H9 (cell line): ENCODE data around the gene RUFY2. TPM values are rescaled to one million over a fixed set of nuclear protein-coding genes. Genes with fewer than 3 reads are reported as not detected.

Experiments used
- DNase-seq: peaks from one replicate; pipeline ENCODE4 v3.0.0-alpha.2; 2017
- H2AFZ ChIP-seq: one replicate; pipeline ENCODE4 v1.6.1; 2013; ENCODE audit warnings: mild to moderate bottlenecking, low read length, control low read depth, moderate library complexity
- H2AK5ac ChIP-seq: 2 replicates; pipeline ENCODE4 v1.6.1; 2013; ENCODE audit warnings: low read length, control low read depth, mixed read lengths; ENCODE audit not compliant: insufficient read length
- H2BK120ac ChIP-seq: one replicate; pipeline ENCODE4 v1.6.1; 2013; ENCODE audit warnings: low read depth, mild to moderate bottlenecking, low read length, control low read depth, inconsistent platforms; ENCODE audit not compliant: poor library complexity, severe bottlenecking
- H2BK12ac ChIP-seq: 2 replicates; pipeline ENCODE4 v1.6.1; 2013; ENCODE audit warnings: low read length, control low read depth, mixed read lengths, low read depth; ENCODE audit not compliant: insufficient read length
- H2BK15ac ChIP-seq: 2 replicates; pipeline ENCODE4 v1.6.1; 2013; ENCODE audit warnings: low read depth, low read length, control low read depth
- H2BK20ac ChIP-seq: one replicate; pipeline ENCODE4 v1.6.1; 2013; ENCODE audit warnings: low read depth, mild to moderate bottlenecking, low read length, control low read depth, inconsistent platforms; ENCODE audit not compliant: poor library complexity, severe bottlenecking
- H2BK5ac ChIP-seq: 2 replicates; pipeline ENCODE4 v1.6.1; 2013; ENCODE audit warnings: low read length, control low read depth, mixed read lengths; ENCODE audit not compliant: insufficient read length
- H3K14ac ChIP-seq: 2 replicates; pipeline ENCODE4 v1.6.1; 2013; ENCODE audit warnings: low read length, control low read depth; ENCODE audit not compliant: insufficient read depth
- H3K18ac ChIP-seq: 2 replicates; pipeline ENCODE4 v1.6.1; 2013; ENCODE audit warnings: low read depth, mild to moderate bottlenecking, mixed read lengths, low read length, control low read depth; ENCODE audit not compliant: insufficient read length
- H3K23ac ChIP-seq: 2 replicates; pipeline ENCODE4 v1.6.1; 2013; ENCODE audit warnings: low read length, control low read depth, mixed read lengths, low read depth; ENCODE audit not compliant: insufficient read length
- H3K23me2 ChIP-seq: 2 replicates; pipeline ENCODE4 v1.6.1; 2013; ENCODE audit warnings: low read depth, mild to moderate bottlenecking, mixed read lengths, low read length, control low read depth; ENCODE audit not compliant: insufficient read length, poor library complexity, severe bottlenecking
- H3K27ac ChIP-seq: 2 replicates; pipeline ENCODE4 v1.5.1; 2013; ENCODE audit warnings: low read length, control low read depth, mixed read lengths, low read depth; ENCODE audit not compliant: insufficient read length
- H3K27me3 ChIP-seq: 2 replicates; pipeline ENCODE4 v1.6.1; 2013; ENCODE audit warnings: low read length, control low read depth, inconsistent platforms; ENCODE audit not compliant: insufficient read depth
- H3K4ac ChIP-seq: 2 replicates; pipeline ENCODE4 v1.6.1; 2013; ENCODE audit warnings: low read depth, mild to moderate bottlenecking, control low read depth, inconsistent platforms, low read length, moderate library complexity
- H3K4me1 ChIP-seq: 2 replicates; pipeline ENCODE4 v1.6.1; 2013; ENCODE audit warnings: low read length, control low read depth, inconsistent platforms; ENCODE audit not compliant: insufficient read depth
- H3K4me2 ChIP-seq: 2 replicates; pipeline ENCODE4 v1.6.1; 2013; ENCODE audit warnings: low read length, control low read depth, mixed read lengths; ENCODE audit not compliant: insufficient read length, insufficient read depth
- H3K56ac ChIP-seq: 2 replicates; pipeline ENCODE4 v1.6.1; 2013; ENCODE audit warnings: low read depth, mild to moderate bottlenecking, mixed read lengths, low read length, control low read depth; ENCODE audit not compliant: insufficient read length
- H3K79me1 ChIP-seq: 2 replicates; pipeline ENCODE4 v1.6.1; 2013; ENCODE audit warnings: low read depth, mild to moderate bottlenecking, moderate library complexity, low read length, control low read depth, inconsistent platforms; ENCODE audit not compliant: insufficient read depth, poor library complexity, severe bottlenecking
- H3K79me2 ChIP-seq: 2 replicates; pipeline ENCODE4 v1.6.1; 2013; ENCODE audit warnings: low read length, control low read depth, inconsistent platforms; ENCODE audit not compliant: insufficient read depth
- H3K9ac ChIP-seq: 2 replicates; pipeline ENCODE4 v1.6.1; 2013; ENCODE audit warnings: low read length, control low read depth, mixed read lengths; ENCODE audit not compliant: insufficient read length; ENCODE audit errors: extremely low read depth
- H3K9me3 ChIP-seq: one replicate; pipeline ENCODE4 v1.6.1; 2013; ENCODE audit warnings: low read depth, low read length, inconsistent platforms; ENCODE audit not compliant: control insufficient read depth
- H3T11ph ChIP-seq: one replicate; pipeline ENCODE4 v1.6.1; 2013; ENCODE audit warnings: mild to moderate bottlenecking, low read length, control low read depth, inconsistent platforms
- H4K20me1 ChIP-seq: one replicate; pipeline ENCODE4 v1.6.1; 2013; ENCODE audit not compliant: control insufficient read depth, insufficient read length, insufficient read depth
- H4K5ac ChIP-seq: 2 replicates; pipeline ENCODE4 v1.6.1; 2013; ENCODE audit warnings: low read depth, mild to moderate bottlenecking, mixed read lengths, low read length, control low read depth; ENCODE audit not compliant: insufficient read length
- H4K8ac ChIP-seq: replicated peaks from 2 replicates; pipeline ENCODE4 v1.6.1; 2013; ENCODE audit warnings: low read length, control low read depth, mixed read lengths, low read depth; ENCODE audit not compliant: insufficient read length
- H4K91ac ChIP-seq: 2 replicates; pipeline ENCODE4 v1.6.1; 2013; ENCODE audit warnings: low read depth, mild to moderate bottlenecking, moderate library complexity, mixed read lengths, low read length, control low read depth; ENCODE audit not compliant: insufficient read length
- H3K27ac Mint-ChIP-seq, 3 experiments: 2 replicates in 2 of 3; 3 replicates in 1 of 3; pipeline ENCODE4 v1.8.0; 2020 to 2021; ENCODE audit warnings: mixed read lengths in 3 of 3, mild to moderate bottlenecking in 1 of 3, moderate library complexity in 1 of 3
- H3K27me3 Mint-ChIP-seq: 2 replicates; pipeline ENCODE4 v1.8.0; 2021; ENCODE audit warnings: low read depth, mild to moderate bottlenecking, moderate library complexity, mixed read lengths
- H3K36me3 Mint-ChIP-seq, 3 experiments: 2 replicates in 2 of 3; 3 replicates in 1 of 3; pipeline ENCODE4 v1.8.0; 2020 to 2021; ENCODE audit warnings: low read depth in 3 of 3, mixed read lengths in 3 of 3; ENCODE audit not compliant: insufficient read depth in 1 of 3
- H3K4me1 Mint-ChIP-seq, 2 experiments: 2 replicates each; pipeline ENCODE4 v1.8.0; 2020; ENCODE audit warnings: mixed read lengths in 2 of 2
- H3K4me3 Mint-ChIP-seq, 2 experiments: 2 replicates in 1 of 2; 3 replicates in 1 of 2; pipeline ENCODE4 v1.8.0; 2020 to 2021; ENCODE audit warnings: mild to moderate bottlenecking in 2 of 2, mixed read lengths in 2 of 2, moderate library complexity in 1 of 2
- H3K9me3 Mint-ChIP-seq, 2 experiments: 2 replicates in 1 of 2; 3 replicates in 1 of 2; pipeline ENCODE4 v1.8.0; 2020; ENCODE audit warnings: mild to moderate bottlenecking in 2 of 2, mixed read lengths in 2 of 2, moderate library complexity in 1 of 2
- WGBS: extraction: QIAGEN DNeasy Blood & Tissue Kit; methylation state at CpG from one replicate; pipeline ENCODE4 v1.1.7; 2013; ENCODE audit warnings: missing lambda C conversion rate, low lambda C conversion rate, mixed read lengths; ENCODE audit not compliant: insufficient read length; ENCODE audit errors: extremely low coverage; 5-methylcytosine and 5-hydroxymethylcytosine counted together
- total RNA-seq: library from RNA; stranded (reverse); gene quantifications from 2 replicates; pipeline ENCODE4 v1.2.1, GENCODE V29; 2021
- TF ChIP-seq, protein P1 (sequence below): fragments of 200-600 bp; sonication (generic); conservative IDR thresholded peaks from 3 replicates; pipeline ENCODE4 v1.8.0; 2021; ENCODE audit warnings: antibody characterized with exemption, mild to moderate bottlenecking

The RUFY2 gene
- total RNA-seq, 1 experiment from 2014 or later: 14.1 TPM

DNA sequence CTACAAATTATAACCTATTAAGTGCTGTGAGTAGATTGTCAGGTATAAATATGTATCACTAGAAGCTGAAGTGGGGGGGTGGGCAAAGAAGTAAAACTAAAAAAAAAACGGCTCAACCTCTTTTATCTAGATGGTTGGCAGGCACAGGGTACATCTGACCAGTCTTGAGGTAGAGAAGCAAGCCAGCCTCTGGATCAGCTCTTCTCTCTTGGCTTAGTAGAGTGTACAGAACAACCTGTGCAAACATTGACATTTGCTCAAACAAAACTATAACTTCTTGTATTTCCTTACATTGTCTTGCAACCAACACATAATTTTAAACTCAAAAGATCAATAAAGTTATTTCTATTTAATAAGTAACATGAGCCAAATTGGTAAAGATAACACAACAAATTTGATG lies 39.1 kb upstream of the RUFY2 start:
- Histone ChIP-seq H4K8ac (no peak overlapping the region), H3K56ac (no peak overlapping the region), H3K27ac (no peak overlapping the region), H2BK5ac (no peak overlapping the region), H2AFZ (no peak overlapping the region), H3K9me3 (no peaks in the 10 kb centered on the region), H3K4ac (no peak overlapping the region), H2BK15ac (no peak overlapping the region), H2BK12ac (no peak overlapping the region), H3K79me2 (no peaks in the 10 kb centered on the region), H3K4me1 (no peaks in the 10 kb centered on the region), H3T11ph (no peak overlapping the region), H4K20me1 (no peaks in the 10 kb centered on the region), H3K18ac (no peak overlapping the region), H3K14ac (no peak overlapping the region), H3K9ac (no peak overlapping the region), H3K27me3 (no peaks in the 10 kb centered on the region), H3K23ac (no peak overlapping the region), H3K23me2 (no peaks in the 10 kb centered on the region), H2BK120ac (no peak overlapping the region), H3K79me1 (no peaks in the 10 kb centered on the region), H3K4me2 (no peak overlapping the region), H4K5ac (no peak overlapping the region), H2AK5ac (no peak overlapping the region), H4K91ac (no peak overlapping the region), H2BK20ac (no peak overlapping the region)
- no CpG with 5 or more reads among the region's 1 CpG for WGBS
- Mint-ChIP-seq H3K4me1 (no peaks in the 10 kb centered on the region), H3K36me3 (peaks cover 16 to 61% (median 49%) of the 10 kb centered on the region in 3 experiments; a peak in 6 of 7 replicates), H3K4me3 (no peak overlapping the region), H3K9me3 (no peaks in the 10 kb centered on the region), H3K27ac (no peak overlapping the region), H3K27me3 (no peaks in the 10 kb centered on the region)
- TF ChIP-seq, protein P1, sequence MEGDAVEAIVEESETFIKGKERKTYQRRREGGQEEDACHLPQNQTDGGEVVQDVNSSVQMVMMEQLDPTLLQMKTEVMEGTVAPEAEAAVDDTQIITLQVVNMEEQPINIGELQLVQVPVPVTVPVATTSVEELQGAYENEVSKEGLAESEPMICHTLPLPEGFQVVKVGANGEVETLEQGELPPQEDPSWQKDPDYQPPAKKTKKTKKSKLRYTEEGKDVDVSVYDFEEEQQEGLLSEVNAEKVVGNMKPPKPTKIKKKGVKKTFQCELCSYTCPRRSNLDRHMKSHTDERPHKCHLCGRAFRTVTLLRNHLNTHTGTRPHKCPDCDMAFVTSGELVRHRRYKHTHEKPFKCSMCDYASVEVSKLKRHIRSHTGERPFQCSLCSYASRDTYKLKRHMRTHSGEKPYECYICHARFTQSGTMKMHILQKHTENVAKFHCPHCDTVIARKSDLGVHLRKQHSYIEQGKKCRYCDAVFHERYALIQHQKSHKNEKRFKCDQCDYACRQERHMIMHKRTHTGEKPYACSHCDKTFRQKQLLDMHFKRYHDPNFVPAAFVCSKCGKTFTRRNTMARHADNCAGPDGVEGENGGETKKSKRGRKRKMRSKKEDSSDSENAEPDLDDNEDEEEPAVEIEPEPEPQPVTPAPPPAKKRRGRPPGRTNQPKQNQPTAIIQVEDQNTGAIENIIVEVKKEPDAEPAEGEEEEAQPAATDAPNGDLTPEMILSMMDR: no peak
- no peak for DNase-seq
